Mammary epithelial cell (primary cell): ENCODE measurements around the gene SCAF1.

ENCODE experiments used
- CTCF ChIP-seq, 2 donors: IDR thresholded peaks in 1 of 2; conservative IDR thresholded peaks in 1 of 2; 2 replicates each; pipeline ENCODE4 v1.5.1; 2011 to 2012; ENCODE audit warnings: inconsistent platforms in 2 of 2, low read length in 2 of 2, mild to moderate bottlenecking in 2 of 2, control low read depth in 1 of 2, low read depth in 1 of 2; ENCODE audit not compliant: insufficient read depth in 1 of 2; ENCODE audit errors: extremely low read depth in 1 of 2
- EZH2 ChIP-seq: IDR thresholded peaks from 2 replicates; pipeline ENCODE4 v1.6.1; 2012; ENCODE audit warnings: low read length, inconsistent platforms, borderline replicate concordance

GRCh38 chr19:49641688-49642491 lies at the start of gene SCAF1:
- TF ChIP-seq CTCF (conservative IDR thresholded peaks at IDR 0.05 in 1 of 2, IDR thresholded peaks at IDR 0.05 in 1 of 2; ENCODE audit: extremely low read depth in 1 of 2, insufficient read depth in 1 of 2, low read depth in 1 of 2, low read length in 2 of 2) (no peak), EZH2 (no peak)
